ENCODE data around the gene RPTOR.

Gene RPTOR

DNA sequence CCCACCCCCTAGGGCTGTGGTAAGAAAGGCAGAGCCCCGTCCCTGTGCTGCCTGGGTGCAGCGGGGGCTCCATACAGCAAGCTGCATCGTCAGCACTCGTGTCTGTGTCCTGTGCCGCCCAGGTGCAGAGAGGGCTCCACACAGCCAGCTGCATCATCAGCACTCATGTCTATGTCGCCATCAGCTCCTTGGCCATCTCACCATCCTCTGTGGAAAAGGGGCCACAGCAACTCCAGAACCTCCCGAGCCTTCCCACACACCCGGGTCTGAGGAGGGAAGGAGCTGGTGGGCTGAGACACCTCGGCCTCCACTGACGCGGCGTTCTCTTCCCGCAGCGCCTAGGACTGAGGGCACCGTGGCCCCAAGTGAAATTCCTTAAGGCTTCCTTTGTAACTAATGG, 374.1 kb downstream of the RPTOR start:
- TF ChIP-seq EZH2 (IDR thresholded peaks at IDR 0.05; ENCODE audit: borderline replicate concordance, low read depth, low read length, severe bottlenecking) (no peak), CTCF (IDR thresholded peaks at IDR 0.05; ENCODE audit: borderline replicate concordance, extremely low read depth, low read length, poor library complexity, severe bottlenecking) (no peak)
- Histone ChIP-seq H4K20me1 (ENCODE audit: insufficient read depth, low read length) (no peaks in the 10 kb centered on the region), H3K4me2 (ENCODE audit: insufficient read depth, low read length) (no peak overlapping the region), H3K9ac (ENCODE audit: low read depth, low read length) (no peak overlapping the region), H3K27me3 (ENCODE audit: insufficient read depth, low read length, poor library complexity) (no peaks in the 10 kb centered on the region), H3K79me2 (ENCODE audit: insufficient read depth, low read length) (no peaks in the 10 kb centered on the region), H3K4me3 (ENCODE audit: low read depth in 1 of 2, low read length in 2 of 2) (no peak overlapping the region), H2AFZ (ENCODE audit: low read depth, low read length) (no peak overlapping the region), H3K4me1 (ENCODE audit: insufficient read depth, low read length) (no peaks in the 10 kb centered on the region), H3K36me3 (ENCODE audit: insufficient read depth, low read length) (peaks cover 63% of the 10 kb centered on the region), H3K27ac (ENCODE audit: low read length) (no peak overlapping the region), H3K9me3 (ENCODE audit: insufficient read depth, low read length, severe bottlenecking) (peaks cover 18% of the 10 kb centered on the region)
- ATAC-seq (ENCODE audit: insufficient read depth, low read depth) (no peak; the same call in 2 of the 3 replicates), DNase-seq (no peak)

DNA sequence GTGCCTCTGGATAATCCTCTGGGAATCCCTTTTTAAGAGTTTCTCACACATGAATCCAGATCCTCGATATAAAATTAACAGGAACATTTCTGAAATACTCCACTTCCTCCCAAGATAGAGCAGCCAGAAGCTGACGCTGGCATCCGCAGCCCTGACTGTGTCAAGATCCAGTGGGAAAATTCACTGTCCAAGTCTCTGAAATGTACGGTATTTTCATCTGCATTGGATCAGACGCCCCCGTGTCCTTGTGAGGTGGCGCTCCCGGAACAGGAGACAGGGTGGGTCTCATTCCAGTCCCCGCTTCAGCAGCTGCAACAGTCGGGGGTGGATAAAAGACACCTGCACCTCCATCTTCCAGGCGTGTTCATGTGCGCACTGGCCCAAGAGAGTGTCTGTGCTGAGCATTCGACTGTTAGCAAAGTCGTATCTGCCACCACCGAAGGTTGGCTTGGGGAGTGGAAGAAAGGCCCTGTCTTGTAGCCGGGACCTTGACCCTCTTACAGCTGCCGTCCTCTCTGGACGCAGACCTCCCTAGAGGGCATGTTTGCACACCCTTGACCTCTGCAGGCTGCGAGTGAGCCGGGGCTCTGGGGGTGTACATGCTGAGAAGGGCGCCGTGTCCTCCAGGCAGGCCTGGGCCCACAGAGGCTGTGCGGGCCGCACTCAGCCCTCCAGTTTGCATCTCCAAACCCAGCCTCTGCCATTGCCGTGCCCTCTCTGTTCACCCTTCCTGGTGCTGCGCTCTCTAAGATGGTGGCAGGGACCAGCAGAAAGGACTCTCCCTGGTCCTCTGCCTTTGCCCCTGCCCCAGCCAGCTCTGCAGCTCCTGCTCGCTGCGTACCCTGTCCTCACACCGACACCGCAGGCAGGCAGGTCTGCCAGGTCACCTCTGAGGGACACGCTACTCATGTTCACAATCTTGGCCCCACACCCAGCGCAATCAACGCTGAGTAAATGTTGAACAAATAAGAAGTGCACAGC, 375.0 kb downstream of the RPTOR start:
- Histone ChIP-seq H3K4me2 (ENCODE audit: insufficient read depth, low read length) (no peak overlapping the region), H3K27ac (ENCODE audit: low read length) (no peak overlapping the region), H3K4me3 (ENCODE audit: low read depth in 1 of 2, low read length in 2 of 2) (no peak overlapping the region), H3K9ac (ENCODE audit: low read depth, low read length) (no peak overlapping the region), H3K27me3 (ENCODE audit: insufficient read depth, low read length, poor library complexity) (no peaks in the 10 kb centered on the region), H3K36me3 (ENCODE audit: insufficient read depth, low read length) (peaks cover 63% of the 10 kb centered on the region), H3K9me3 (ENCODE audit: insufficient read depth, low read length, severe bottlenecking) (peaks cover 10% of the 10 kb centered on the region), H3K4me1 (ENCODE audit: insufficient read depth, low read length) (no peaks in the 10 kb centered on the region), H2AFZ (ENCODE audit: low read depth, low read length) (no peak overlapping the region), H3K79me2 (ENCODE audit: insufficient read depth, low read length) (no peaks in the 10 kb centered on the region), H4K20me1 (ENCODE audit: insufficient read depth, low read length) (no peaks in the 10 kb centered on the region)
- no peak for ATAC-seq (ENCODE audit: insufficient read depth, low read depth)
- TF ChIP-seq CTCF (IDR thresholded peaks at IDR 0.05; ENCODE audit: borderline replicate concordance, extremely low read depth, low read length, poor library complexity, severe bottlenecking): no peak
- no peak for TF ChIP-seq EZH2 (IDR thresholded peaks at IDR 0.05; ENCODE audit: borderline replicate concordance, low read depth, low read length, severe bottlenecking)
- no peak for DNase-seq

GRCh38 chr17:80920441-80920840, 375.8 kb downstream of the RPTOR start:
- H3K79me2 ChIP-seq (ENCODE audit: insufficient read depth, low read length): no peaks in the 10 kb centered on the region
- no peaks in the 10 kb centered on the region for H4K20me1 ChIP-seq (ENCODE audit: insufficient read depth, low read length)
- H3K27me3 ChIP-seq (ENCODE audit: insufficient read depth, low read length, poor library complexity): no peaks in the 10 kb centered on the region
- no peak overlapping the region for H2AFZ ChIP-seq (ENCODE audit: low read depth, low read length)
- ATAC-seq (ENCODE audit: insufficient read depth, low read depth) (no peak), DNase-seq (no peak)
- peaks cover 4% of the 10 kb centered on the region for H3K9me3 ChIP-seq (ENCODE audit: insufficient read depth, low read length, severe bottlenecking)
- H3K4me1 ChIP-seq (ENCODE audit: insufficient read depth, low read length): no peaks in the 10 kb centered on the region
- H3K9ac ChIP-seq (ENCODE audit: low read depth, low read length): no peak overlapping the region
- no peak overlapping the region for H3K4me3 ChIP-seq (ENCODE audit: low read depth in 1 of 2, low read length in 2 of 2)
- peaks cover 66% of the 10 kb centered on the region for H3K36me3 ChIP-seq (ENCODE audit: insufficient read depth, low read length)
- H3K4me2 ChIP-seq (ENCODE audit: insufficient read depth, low read length): no peak overlapping the region
- no peak for TF ChIP-seq CTCF (IDR thresholded peaks at IDR 0.05; ENCODE audit: borderline replicate concordance, extremely low read depth, low read length, poor library complexity, severe bottlenecking)
- TF ChIP-seq EZH2 (IDR thresholded peaks at IDR 0.05; ENCODE audit: borderline replicate concordance, low read depth, low read length, severe bottlenecking): no peak
- no peak overlapping the region for H3K27ac ChIP-seq (ENCODE audit: low read length)
